ENCODE measurements around the gene TSSK6. TPM values are rescaled to one million over a fixed set of nuclear protein-coding genes. Genes with fewer than 3 reads are reported as not detected.

Gene TSSK6
- total and polyA plus RNA-seq, 10 of the 15 experiments (the other 5 are each of a cell fraction or from before 2014, with no cell fraction given), result 0.06 to 3.6 (median 0.98) TPM; not detected in 2

- TF ChIP-seq CEBPZ (IDR thresholded peaks at IDR 0.05; ENCODE audit: low read depth, low read length) (no peak), FOXM1 (IDR thresholded peaks at IDR 0.05; ENCODE audit: low read depth, low read length) (no peak), BCLAF1 (IDR thresholded peaks at IDR 0.05) (no peak)
Measured at GRCh38 chr19:19466201-19466600, 49.1 kb downstream of the TSSK6 start (continued).

GRCh38 chr19:19465436-19466070, 49.8 kb downstream of the TSSK6 start:
- H3K27me3 ChIP-seq (replicated peaks in 1 of 2; ENCODE audit: control insufficient read depth in 2 of 2, insufficient read depth in 2 of 2, low read length in 1 of 2), result no peaks in the 10 kb centered on the region
- no peak overlapping the region for H3K4me2 ChIP-seq (ENCODE audit: control insufficient read depth, insufficient read depth)
- H3K4me1 ChIP-seq (ENCODE audit: control insufficient read depth, insufficient read depth, low read length), result peaks cover 28% of the 10 kb centered on the region
- DNase-seq (ENCODE audit: low read depth, low spot score) (no peak), FAIRE-seq (no peak), ATAC-seq (no peak)
- no peak overlapping the region for H3K9ac ChIP-seq (ENCODE audit: control insufficient read depth, insufficient read depth, low read length)
- H3K79me2 ChIP-seq (ENCODE audit: control insufficient read depth, insufficient read depth, low read length), result peaks cover 38% of the 10 kb centered on the region
- H4K20me1 ChIP-seq (ENCODE audit: control insufficient read depth, insufficient read depth), result no peaks in the 10 kb centered on the region
- CTCF ChIA-PET, result no interaction called here
- H3K9me3 ChIP-seq (replicated peaks; ENCODE audit: control insufficient read depth, insufficient read depth, low read length), result peaks cover 39% of the 10 kb centered on the region
- no peak overlapping the region for H3K4me3 ChIP-seq
- peaks cover 24 to 37% of the 10 kb centered on the region in 2 experiments for H3K36me3 ChIP-seq (ENCODE audit: control insufficient read depth in 2 of 2, insufficient read depth in 2 of 2, low read length in 1 of 2)
- WGBS (ENCODE audit: insufficient coverage, insufficient replicate concordance, low lambda C conversion rate, missing lambda C conversion rate), result 99% methylated on average over 12 of the region's 12 CpGs
- RAD21 ChIA-PET (ENCODE audit: unreplicated experiment), result no interaction called here
- in situ Hi-C loops (cut with MboI), result no loop called here
- POLR2A ChIA-PET, result no interaction called here
- H3K27ac ChIP-seq (ENCODE audit: control insufficient read depth, insufficient read depth), result no peak overlapping the region
- intact Hi-C loops (cut with micrococcal nuclease; ENCODE audit: unreplicated experiment), result no loop called here
- TF ChIP-seq NR2C1 (IDR thresholded peaks at IDR 0.05) (no peak), POLR2A (IDR thresholded peaks at IDR 0.05; ENCODE audit: low read depth, low read length) (peak; percentile 22; the same call in 1 of the 2 replicates), STAT3 (IDR thresholded peaks at IDR 0.05; ENCODE audit: low read depth, low read length) (no peak), FOXK2 (IDR thresholded peaks at IDR 0.05) (no peak), FOS (IDR thresholded peaks at IDR 0.05; ENCODE audit: borderline replicate concordance, extremely low read depth, insufficient read length) (no peak), ATF7 (IDR thresholded peaks at IDR 0.05; ENCODE audit: low read depth) (no peak)
- TF ChIP-seq, protein P1, sequence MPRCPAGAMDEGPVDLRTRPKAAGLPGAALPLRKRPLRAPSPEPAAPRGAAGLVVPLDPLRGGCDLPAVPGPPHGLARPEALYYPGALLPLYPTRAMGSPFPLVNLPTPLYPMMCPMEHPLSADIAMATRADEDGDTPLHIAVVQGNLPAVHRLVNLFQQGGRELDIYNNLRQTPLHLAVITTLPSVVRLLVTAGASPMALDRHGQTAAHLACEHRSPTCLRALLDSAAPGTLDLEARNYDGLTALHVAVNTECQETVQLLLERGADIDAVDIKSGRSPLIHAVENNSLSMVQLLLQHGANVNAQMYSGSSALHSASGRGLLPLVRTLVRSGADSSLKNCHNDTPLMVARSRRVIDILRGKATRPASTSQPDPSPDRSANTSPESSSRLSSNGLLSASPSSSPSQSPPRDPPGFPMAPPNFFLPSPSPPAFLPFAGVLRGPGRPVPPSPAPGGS (IDR thresholded peaks at IDR 0.05; ENCODE audit: borderline replicate concordance, insufficient read depth, low read depth, low read length, poor library complexity, severe bottlenecking), result no peak
- SMC1A ChIA-PET (ENCODE audit: uncharacterized antibody, unreplicated experiment), result no interaction called here
- no TSS peak for BruUV-seq (replicated peaks)
- H2AFZ ChIP-seq (ENCODE audit: control insufficient read depth, low read depth, low read length), result no peak overlapping the region

All from GM12878 (cell line).